Breast epithelium (tissue), 4 donors: ENCODE data around the gene LINS1. TPM values are rescaled to one million over a fixed set of nuclear protein-coding genes. Genes with fewer than 3 reads are reported as not detected.
"Not testable (repeated sequence)": the region's sequence is repeated elsewhere in the genome, so short reads cannot be mapped to it uniquely, and the experiment has no call there.

ENCODE experiments used
- DNase-seq, 2 donors: peaks; one replicate each; pipeline ENCODE4 v3.0.0-alpha.2; 2019; ENCODE audit warnings: low spot score in 2 of 2
- H3K27ac ChIP-seq, 2 donors: fragments of 200-600 bp; sonication (generic) in 1 of 2; one replicate each; pipeline ENCODE4 v1.5.1; 2016 to 2019; ENCODE audit warnings: mild to moderate bottlenecking in 1 of 2
- H3K27me3 ChIP-seq, 2 donors: fragments of 200-600 bp; sonication (generic) in 1 of 2; one replicate each; pipeline versions ENCODE4 v1.5.1 to v1.6.0; 2017 to 2019; ENCODE audit warnings: control low read depth in 1 of 2, mild to moderate bottlenecking in 1 of 2
- H3K36me3 ChIP-seq: fragments of 200-600 bp; one replicate; pipeline ENCODE4 v1.5.1; 2019
- H3K4me1 ChIP-seq, 2 donors: fragments of 200-600 bp; sonication (generic); one replicate each; pipeline ENCODE4 v1.5.1; 2016 to 2019; ENCODE audit warnings: control low read depth in 1 of 2
- H3K4me3 ChIP-seq, 3 donors: fragments of 200-600 bp; sonication (generic); 1 replicate in 2 of 3; 2 replicates in 1 of 3; pipeline ENCODE4 v1.5.1; 2016 to 2019; ENCODE audit warnings: mild to moderate bottlenecking in 3 of 3, moderate library complexity in 2 of 3
- H3K9me3 ChIP-seq, 2 donors: fragments of 200-600 bp; sonication (generic) in 1 of 2; one replicate each; pipeline ENCODE4 v1.5.1; 2016 to 2019; ENCODE audit warnings: control low read depth in 1 of 2
- POLR2A ChIP-seq: fragments of 450-650 bp; IDR thresholded peaks from one replicate; pipeline ENCODE4 v1.6.1; 2016; ENCODE audit warnings: antibody characterized with exemption, mild to moderate bottlenecking, moderate library complexity
- POLR2AphosphoS5 ChIP-seq, 3 donors: sonication (generic); formaldehyde crosslinking; IDR thresholded peaks; one replicate each; pipeline ENCODE4 v1.6.1; 2017; ENCODE audit warnings: antibody characterized with exemption in 3 of 3
- intact Hi-C: fragments of 100-400 bp; cut with DNase I; formaldehyde crosslinking; loops from one replicate; pipeline ENCODE4 v1.15.1; 2023; ENCODE audit warnings: low total_unique reads
- total RNA-seq, 3 donors: library from RNA; depleted of rRNA; stranded (reverse); fragments of >200 nt; gene quantifications; one replicate each; pipeline ENCODE4 v1.1.0, GENCODE V29; 2016
- TF ChIP-seq, protein P1 (sequence below), 3 donors: fragments of 450-650 bp; IDR thresholded peaks; one replicate each; pipeline ENCODE4 v1.5.1; 2016 to 2017; ENCODE audit warnings: antibody characterized with exemption in 3 of 3, mild to moderate bottlenecking in 3 of 3, moderate library complexity in 3 of 3

Gene LINS1
- total RNA-seq, 3 donors from 2014 or later = 16.3 to 70.4 (median 31.5) TPM

DNA sequence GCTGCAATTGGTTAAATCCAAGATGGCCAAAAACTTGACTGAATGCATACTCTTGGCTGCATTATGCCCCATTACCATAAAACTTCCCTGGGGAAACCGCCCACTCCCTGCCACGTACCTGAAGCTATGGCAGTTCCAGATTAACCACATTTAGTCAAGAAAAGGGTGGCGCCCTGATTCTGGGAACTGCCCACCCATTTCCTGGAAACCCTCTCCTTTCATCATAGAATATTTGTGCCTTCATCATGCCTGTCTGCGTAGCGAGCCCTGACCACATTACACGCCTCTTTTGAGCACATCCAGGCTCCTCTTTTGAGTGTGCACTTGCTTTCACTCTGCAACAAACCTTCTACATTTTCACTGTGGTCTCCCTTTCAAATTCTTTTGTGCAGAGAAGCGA is 5.2 kb downstream of the LINS1 start:
- no peaks in the 10 kb centered on the region for H3K9me3 ChIP-seq
- peak overlapping the region; percentile 63 to 82 for H3K27ac ChIP-seq
- no peaks in the 10 kb centered on the region for H3K36me3 ChIP-seq
- TF ChIP-seq, protein P1, sequence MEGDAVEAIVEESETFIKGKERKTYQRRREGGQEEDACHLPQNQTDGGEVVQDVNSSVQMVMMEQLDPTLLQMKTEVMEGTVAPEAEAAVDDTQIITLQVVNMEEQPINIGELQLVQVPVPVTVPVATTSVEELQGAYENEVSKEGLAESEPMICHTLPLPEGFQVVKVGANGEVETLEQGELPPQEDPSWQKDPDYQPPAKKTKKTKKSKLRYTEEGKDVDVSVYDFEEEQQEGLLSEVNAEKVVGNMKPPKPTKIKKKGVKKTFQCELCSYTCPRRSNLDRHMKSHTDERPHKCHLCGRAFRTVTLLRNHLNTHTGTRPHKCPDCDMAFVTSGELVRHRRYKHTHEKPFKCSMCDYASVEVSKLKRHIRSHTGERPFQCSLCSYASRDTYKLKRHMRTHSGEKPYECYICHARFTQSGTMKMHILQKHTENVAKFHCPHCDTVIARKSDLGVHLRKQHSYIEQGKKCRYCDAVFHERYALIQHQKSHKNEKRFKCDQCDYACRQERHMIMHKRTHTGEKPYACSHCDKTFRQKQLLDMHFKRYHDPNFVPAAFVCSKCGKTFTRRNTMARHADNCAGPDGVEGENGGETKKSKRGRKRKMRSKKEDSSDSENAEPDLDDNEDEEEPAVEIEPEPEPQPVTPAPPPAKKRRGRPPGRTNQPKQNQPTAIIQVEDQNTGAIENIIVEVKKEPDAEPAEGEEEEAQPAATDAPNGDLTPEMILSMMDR (IDR thresholded peaks at IDR 0.05) = no peak
- TF ChIP-seq POLR2A (no peak), POLR2AphosphoS5 (IDR thresholded peaks at IDR 0.05) (peak in 1 of 3 donors; percentile 67)
- no peaks in the 10 kb centered on the region for H3K27me3 ChIP-seq
- intact Hi-C loops = no loop called here
- H3K4me3 ChIP-seq = peak overlapping the region in 2 of 3 donors; percentile 19 to 34
- peaks cover 0 to 11% of the 10 kb centered on the region in 2 donors for H3K4me1 ChIP-seq
- peak in 1 of 2 donors; percentile 76 for DNase-seq

DNA sequence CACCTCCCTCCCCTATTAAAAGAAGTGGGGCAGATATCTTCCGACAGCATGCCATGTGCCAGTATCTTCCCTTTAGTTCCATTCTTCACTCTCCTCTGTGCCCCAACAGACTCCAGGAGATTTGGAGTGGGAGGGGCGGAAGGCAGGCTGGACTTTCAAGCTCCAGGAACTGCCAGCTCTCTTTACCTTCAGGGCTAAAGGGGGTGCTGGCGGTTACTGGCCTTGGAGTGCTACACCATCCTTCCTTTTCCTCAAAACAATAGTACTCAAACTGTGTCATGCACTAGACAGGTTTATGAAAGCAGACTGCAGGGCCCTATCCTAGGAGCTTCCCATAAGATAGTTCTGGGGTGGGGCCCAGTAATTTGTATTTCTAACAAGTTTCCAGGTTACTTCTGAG is 6.0 kb downstream of the LINS1 start:
- TF ChIP-seq, protein P1 (IDR thresholded peaks at IDR 0.05) = no peak
- TF ChIP-seq POLR2A = no peak
- TF ChIP-seq POLR2AphosphoS5 (IDR thresholded peaks at IDR 0.05) = no peak
- Histone ChIP-seq H3K4me1 (peaks cover 0 to 5% of the 10 kb centered on the region in 2 donors), H3K27ac (peak overlapping the region; percentile 63 to 82), H3K4me3 (peak overlapping the region in 1 of 3 donors; percentile 34), H3K9me3 (no peaks in the 10 kb centered on the region), H3K27me3 (no peaks in the 10 kb centered on the region), H3K36me3 (no peaks in the 10 kb centered on the region)
- intact Hi-C loops = no loop called here
- DNase-seq = peak in 1 of 2 donors; percentile 40

DNA sequence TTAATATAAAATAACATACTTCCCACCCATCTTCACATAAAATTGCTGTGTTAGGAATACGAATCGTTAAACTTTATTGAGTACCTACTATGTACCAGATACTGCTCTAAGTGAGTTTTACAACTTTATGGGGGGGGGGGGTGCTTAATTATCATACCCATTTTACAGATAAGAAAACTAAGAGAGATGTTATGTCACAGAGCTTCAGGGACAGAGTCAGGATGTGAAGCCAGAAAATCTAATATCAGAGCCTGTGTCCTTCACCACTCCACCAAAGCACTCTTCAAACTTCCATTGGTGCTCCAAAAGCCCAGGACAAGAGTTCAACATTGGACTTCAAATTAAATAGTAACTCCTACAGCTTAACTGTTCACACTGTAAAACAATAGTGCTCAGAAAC is 8.6 kb downstream of the LINS1 start:
- Histone ChIP-seq H3K27me3 (no peaks in the 10 kb centered on the region), H3K27ac (no peak overlapping the region), H3K36me3 (no peaks in the 10 kb centered on the region), H3K4me3 (no peak overlapping the region), H3K4me1 (no peaks in the 10 kb centered on the region), H3K9me3 (peaks cover 8% of the 10 kb centered on the region in 2 donors)
- DNase-seq = no peak
- intact Hi-C loops = loop anchor here (5.0 kb wide), 1 partner anchor 1351 kb away; no protein-coding TSS in a partner anchor
- no peak for TF ChIP-seq POLR2A
- TF ChIP-seq POLR2AphosphoS5 (IDR thresholded peaks at IDR 0.05) = no peak
- TF ChIP-seq, protein P1 (IDR thresholded peaks at IDR 0.05) = no peak

DNA sequence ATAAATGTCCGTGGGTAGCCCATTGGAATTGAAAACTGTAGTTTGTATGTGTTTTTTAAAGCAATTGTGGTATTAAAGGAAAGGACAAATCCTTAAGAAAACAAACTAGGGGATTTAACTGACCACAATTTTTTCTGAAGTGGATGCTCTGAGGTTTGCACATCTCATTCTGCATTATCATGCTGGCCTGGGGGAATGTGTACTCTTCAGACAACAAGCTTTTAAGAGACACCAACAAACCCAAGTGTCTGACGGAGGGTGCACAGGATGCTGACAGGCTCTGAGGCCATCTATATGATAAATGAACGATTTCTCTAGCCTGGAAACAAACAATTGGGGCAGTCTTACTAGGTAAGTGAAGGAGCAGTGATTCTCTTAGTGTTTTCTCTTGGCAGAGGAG is 9.1 kb downstream of the LINS1 start:
- no peak overlapping the region for H3K4me3 ChIP-seq

DNA sequence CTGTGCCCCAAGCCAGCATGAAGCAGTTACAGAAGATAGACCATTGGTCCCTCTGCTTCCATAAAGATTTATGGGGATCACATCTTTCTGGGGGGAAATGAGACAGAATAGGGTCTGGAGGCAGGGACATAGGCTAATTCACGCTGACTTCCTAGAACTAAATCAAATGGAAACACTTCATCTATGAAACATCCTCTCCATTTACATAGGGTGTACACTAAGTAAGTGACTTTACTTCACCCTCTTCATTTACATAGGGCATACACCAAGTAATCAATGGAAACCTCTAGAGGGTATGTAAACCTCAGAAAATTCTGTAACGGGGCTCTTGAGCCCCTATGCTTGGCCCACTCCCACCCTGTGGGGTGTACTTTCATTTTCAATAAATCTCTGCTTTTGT is 10.1 kb downstream of the LINS1 start:
- Histone ChIP-seq H3K9me3 (peaks cover 8 to 9% of the 10 kb centered on the region in 2 donors), H3K27ac (no peak overlapping the region), H3K4me3 (no peak overlapping the region), H3K4me1 (no peaks in the 10 kb centered on the region), H3K27me3 (no peaks in the 10 kb centered on the region), H3K36me3 (no peaks in the 10 kb centered on the region)
- no peak for DNase-seq
- TF ChIP-seq POLR2A = no peak
- TF ChIP-seq, protein P1 (IDR thresholded peaks at IDR 0.05) = no peak
- no peak for TF ChIP-seq POLR2AphosphoS5 (IDR thresholded peaks at IDR 0.05)
- intact Hi-C loops = loop anchor here (5.0 kb wide), 1 partner anchor 1350 kb away; no protein-coding TSS in a partner anchor

More for the DNA sequence above, 9.1 kb downstream of the LINS1 start:
- no peak for DNase-seq
- Histone ChIP-seq H3K4me1 (no peaks in the 10 kb centered on the region), H3K27ac (no peak overlapping the region), H3K36me3 (no peaks in the 10 kb centered on the region), H3K27me3 (no peaks in the 10 kb centered on the region), H3K9me3 (peaks cover 8 to 9% of the 10 kb centered on the region in 2 donors)
- intact Hi-C loops = loop anchor here (5.0 kb wide), 1 partner anchor 1351 kb away; no protein-coding TSS in a partner anchor
- TF ChIP-seq POLR2AphosphoS5 (IDR thresholded peaks at IDR 0.05) (no peak), POLR2A (no peak)
- TF ChIP-seq, protein P1 (IDR thresholded peaks at IDR 0.05) = no peak

DNA sequence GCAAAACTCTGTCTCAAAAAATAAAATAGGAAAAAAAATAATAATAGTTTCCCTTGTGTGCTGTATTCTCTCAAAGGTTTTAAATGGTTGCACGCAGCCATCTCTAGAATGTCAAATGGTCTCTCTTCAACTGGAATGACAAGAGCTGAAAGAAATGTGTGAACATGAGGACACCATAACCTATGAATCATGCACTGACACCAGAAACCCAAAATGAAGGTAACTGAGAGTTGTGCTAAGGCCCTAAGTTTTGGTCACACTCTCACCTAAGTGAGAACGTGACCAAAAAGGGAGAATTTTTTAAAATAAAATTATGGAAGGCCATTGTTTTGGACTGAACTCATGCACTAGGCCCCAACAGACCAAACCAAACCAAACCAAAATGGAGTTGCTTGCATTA is 10.8 kb downstream of the LINS1 start:
- not testable (repeated sequence) for DNase-seq, H3K4me3 ChIP-seq, H3K36me3 ChIP-seq, H3K27ac ChIP-seq, H3K4me1 ChIP-seq, H3K27me3 ChIP-seq, H3K9me3 ChIP-seq
- intact Hi-C loops = loop anchor here (5.0 kb wide), 1 partner anchor 1349 kb away; no protein-coding TSS in a partner anchor
